Muscle layer of colon (tissue), 2 donors: ENCODE measurements around the gene MACROD2.
"Not testable (repeated sequence)": the region's sequence is repeated elsewhere in the genome, so short reads cannot be mapped to it uniquely, and the experiment has no call there.

ENCODE experiments used
- H3K27ac ChIP-seq: one replicate; pipeline ENCODE4 v1.7.0; 2013; ENCODE audit warnings: low read depth, mild to moderate bottlenecking, low read length, moderate library complexity
- H3K27me3 ChIP-seq, 2 donors: one replicate each; pipeline ENCODE4 v1.7.0; 2013; ENCODE audit warnings: low read length in 2 of 2, mild to moderate bottlenecking in 2 of 2; ENCODE audit not compliant: insufficient read depth in 2 of 2, control insufficient read depth in 1 of 2
- H3K36me3 ChIP-seq: one replicate; pipeline ENCODE4 v1.7.0; 2013; ENCODE audit warnings: mild to moderate bottlenecking, low read length; ENCODE audit not compliant: insufficient read depth
- H3K4me1 ChIP-seq: one replicate; pipeline ENCODE4 v1.7.0; 2013; ENCODE audit warnings: mild to moderate bottlenecking, low read length; ENCODE audit not compliant: insufficient read depth
- H3K4me3 ChIP-seq, 2 donors: one replicate each; pipeline ENCODE4 v1.7.0; 2013; ENCODE audit warnings: low read length in 2 of 2, low read depth in 1 of 2, mild to moderate bottlenecking in 1 of 2, moderate library complexity in 1 of 2
- H3K9ac ChIP-seq: one replicate; pipeline ENCODE4 v1.7.0; 2013; ENCODE audit warnings: low read length
- H3K9me3 ChIP-seq: one replicate; pipeline ENCODE4 v1.7.0; 2013; ENCODE audit warnings: mild to moderate bottlenecking, low read length
- donor health status: abdominal sarcoma.
- donor health status: Adenocarcinoma of cecum.

Gene MACROD2

DNA sequence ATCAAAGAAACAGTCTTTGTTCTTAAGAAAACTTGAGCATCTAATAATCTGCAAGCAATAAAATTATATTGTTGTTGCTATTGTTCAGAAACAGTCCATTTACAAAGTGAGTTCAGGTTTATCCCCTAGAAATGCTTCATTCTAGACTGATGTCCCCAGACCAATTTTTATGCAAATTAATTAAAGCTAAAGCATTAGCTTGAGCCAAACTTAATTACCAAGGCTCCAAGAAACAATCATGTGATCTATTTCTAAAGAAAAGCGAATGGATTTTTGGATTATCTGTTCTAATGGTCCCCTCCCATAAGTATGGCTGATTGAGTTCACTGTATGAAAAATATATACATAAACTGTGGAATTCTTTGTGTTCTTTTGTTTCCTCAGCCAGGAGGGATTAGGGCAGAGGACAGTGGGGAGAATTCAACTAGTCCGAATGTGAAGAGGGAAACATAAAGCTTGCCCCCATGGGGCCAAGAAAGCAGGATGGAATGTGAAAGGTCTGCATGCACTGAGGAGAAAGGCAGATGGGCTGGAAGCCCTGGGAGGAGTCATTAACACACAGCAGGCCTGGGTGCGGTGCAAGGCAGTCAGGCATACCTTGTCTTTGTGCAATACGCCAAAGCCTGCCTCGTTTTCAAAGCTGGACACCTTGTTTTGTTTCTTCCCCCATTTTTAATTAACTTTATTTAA, 1980.9 kb downstream of the MACROD2 start:
- no peak overlapping the region for H3K9ac ChIP-seq
- no peak overlapping the region for H3K27ac ChIP-seq
- no peaks in the 10 kb centered on the region for H3K9me3 ChIP-seq
- H3K4me3 ChIP-seq, result no peak overlapping the region
- no peaks in the 10 kb centered on the region for H3K4me1 ChIP-seq
- no peaks in the 10 kb centered on the region for H3K27me3 ChIP-seq
- no peaks in the 10 kb centered on the region for H3K36me3 ChIP-seq

DNA sequence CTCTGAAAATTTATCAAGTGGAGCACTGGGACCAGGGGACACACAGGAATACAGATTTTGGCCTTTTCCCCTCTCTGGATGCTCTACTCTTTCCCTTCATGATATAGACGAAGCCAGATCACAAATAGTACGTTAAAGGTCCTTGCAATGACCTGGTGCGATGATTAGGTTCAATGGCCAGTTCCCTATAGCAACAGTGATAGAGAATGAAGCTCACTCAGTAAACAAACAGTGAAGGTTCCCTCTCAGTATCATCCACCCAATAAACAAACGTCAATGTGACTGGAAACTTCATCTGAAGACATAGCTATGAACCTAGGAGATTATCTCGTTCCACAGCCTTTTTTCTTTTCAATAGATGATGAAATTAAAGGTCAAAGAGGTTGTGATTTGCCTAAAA, 1981.7 kb downstream of the MACROD2 start:
- H3K4me3 ChIP-seq, result no peak overlapping the region
- H3K9me3 ChIP-seq, result no peaks in the 10 kb centered on the region
- no peak overlapping the region for H3K9ac ChIP-seq
- no peaks in the 10 kb centered on the region for H3K4me1 ChIP-seq
- no peaks in the 10 kb centered on the region for H3K27me3 ChIP-seq
- no peak overlapping the region for H3K27ac ChIP-seq
- no peaks in the 10 kb centered on the region for H3K36me3 ChIP-seq

DNA sequence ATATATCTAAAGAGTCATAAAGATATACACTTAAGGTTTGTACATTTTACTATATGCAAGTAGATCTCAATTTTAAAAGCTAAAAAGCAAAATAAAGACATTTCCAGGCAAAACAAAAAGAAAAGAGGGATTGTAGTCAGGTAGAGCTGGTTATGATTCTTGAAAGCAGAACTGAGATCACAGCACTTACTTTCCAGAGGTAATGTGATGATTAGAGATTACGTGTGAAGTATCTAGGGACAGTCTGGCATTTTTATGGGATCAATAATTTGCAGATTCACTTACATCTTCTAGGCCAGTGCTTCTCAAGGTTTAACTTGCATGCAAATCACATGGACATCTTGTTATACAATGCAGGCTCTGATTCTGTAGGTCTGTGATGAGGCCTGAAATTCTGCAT, 1982.4 kb downstream of the MACROD2 start:
- H3K27ac ChIP-seq, result no peak overlapping the region
- H3K27me3 ChIP-seq, result no peaks in the 10 kb centered on the region
- H3K9ac ChIP-seq, result no peak overlapping the region
- H3K4me3 ChIP-seq, result no peak overlapping the region
- no peaks in the 10 kb centered on the region for H3K9me3 ChIP-seq
- H3K36me3 ChIP-seq, result no peaks in the 10 kb centered on the region
- no peaks in the 10 kb centered on the region for H3K4me1 ChIP-seq

DNA sequence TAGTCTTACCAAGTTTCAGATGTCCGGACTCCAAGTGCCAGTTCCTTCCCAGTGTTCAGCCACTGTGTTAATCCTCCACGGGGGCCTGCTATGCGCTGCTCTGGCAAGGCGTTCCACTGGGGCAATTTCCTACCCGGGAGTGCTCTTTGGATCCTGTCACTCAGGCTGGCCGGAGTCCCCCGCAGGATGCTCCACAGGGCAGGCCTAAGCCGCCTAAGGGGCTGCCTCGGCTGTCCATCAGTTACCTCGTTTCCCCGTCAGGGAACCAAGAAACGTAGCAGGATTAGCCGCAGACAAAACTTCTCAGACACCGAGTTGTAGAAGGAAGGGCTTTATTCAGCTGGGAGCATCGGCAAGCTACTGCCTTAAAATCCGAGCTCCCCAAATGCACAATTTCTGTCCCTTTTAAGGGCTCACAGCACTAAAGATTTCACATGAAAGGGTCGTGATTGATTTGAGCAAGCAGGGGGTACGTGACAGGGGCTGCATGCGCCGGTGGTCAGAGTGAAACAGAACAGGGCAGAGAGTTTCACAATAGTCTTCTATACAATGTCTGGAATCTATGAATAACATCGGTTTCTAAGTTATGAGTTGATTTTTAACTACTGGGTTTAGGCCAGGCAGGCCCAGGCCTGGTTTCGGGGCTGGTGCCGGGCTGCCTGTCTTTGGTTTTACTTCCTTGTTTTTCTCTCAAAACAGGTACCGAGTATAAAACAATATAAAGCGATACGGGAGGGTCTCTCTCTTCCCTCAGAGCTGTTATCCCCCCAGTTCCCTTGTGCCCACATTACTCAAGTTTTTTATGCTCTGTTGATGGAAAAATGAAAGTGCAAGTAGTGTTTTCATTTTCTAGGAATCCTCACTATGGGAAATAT, 1990.4 kb downstream of the MACROD2 start:
- not testable (repeated sequence) for H3K36me3 ChIP-seq, H3K27ac ChIP-seq, H3K27me3 ChIP-seq, H3K4me3 ChIP-seq, H3K9me3 ChIP-seq, H3K9ac ChIP-seq, H3K4me1 ChIP-seq

DNA sequence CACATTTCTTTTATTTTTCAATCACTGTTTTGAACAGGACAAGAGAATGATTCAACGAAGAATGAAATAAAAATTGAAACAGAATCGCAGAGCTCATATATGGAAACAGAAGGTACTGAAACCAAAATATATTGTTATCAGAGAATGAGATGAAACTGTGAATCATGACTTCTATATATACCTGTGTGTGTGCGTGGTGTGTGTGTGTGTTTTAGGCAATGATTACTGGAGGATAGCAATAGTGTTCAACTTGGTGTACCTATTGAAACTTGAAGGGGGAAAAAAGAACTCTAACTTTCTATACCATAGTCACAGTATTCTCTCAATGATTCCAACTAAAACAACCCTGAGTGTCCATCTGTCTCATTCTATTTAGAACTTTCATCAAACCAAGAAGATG, 1991.4 kb downstream of the MACROD2 start:
- Histone ChIP-seq H3K4me3 (no peak overlapping the region), H3K4me1 (peaks cover 3% of the 10 kb centered on the region)

DNA sequence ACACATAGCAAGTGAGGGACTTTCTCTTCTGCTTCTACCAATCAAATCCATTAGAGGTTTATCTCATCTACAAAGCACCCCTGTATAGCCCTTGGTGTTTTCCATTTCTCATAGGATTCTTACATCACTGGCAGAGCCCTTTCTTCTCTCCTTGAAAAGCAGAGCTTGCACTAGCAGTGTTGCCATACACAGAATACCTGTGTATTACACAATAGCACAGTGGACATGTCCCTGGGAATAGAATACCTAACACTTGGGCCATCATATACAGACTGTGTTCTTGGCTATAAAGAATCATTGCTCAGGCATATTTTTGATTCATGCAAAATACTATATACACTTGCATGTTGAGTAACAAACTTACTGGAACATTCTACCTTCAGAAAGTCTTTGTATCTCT, 1996.0 kb downstream of the MACROD2 start:
- Histone ChIP-seq H3K9ac (no peak overlapping the region), H3K4me3 (no peak overlapping the region), H3K36me3 (no peaks in the 10 kb centered on the region), H3K4me1 (peaks cover 2% of the 10 kb centered on the region), H3K27ac (no peak overlapping the region), H3K27me3 (no peaks in the 10 kb centered on the region), H3K9me3 (no peaks in the 10 kb centered on the region)

More for the DNA sequence above, 1991.4 kb downstream of the MACROD2 start:
- Histone ChIP-seq H3K27me3 (no peaks in the 10 kb centered on the region), H3K27ac (no peak overlapping the region), H3K9me3 (no peaks in the 10 kb centered on the region), H3K9ac (no peak overlapping the region), H3K36me3 (no peaks in the 10 kb centered on the region)

DNA sequence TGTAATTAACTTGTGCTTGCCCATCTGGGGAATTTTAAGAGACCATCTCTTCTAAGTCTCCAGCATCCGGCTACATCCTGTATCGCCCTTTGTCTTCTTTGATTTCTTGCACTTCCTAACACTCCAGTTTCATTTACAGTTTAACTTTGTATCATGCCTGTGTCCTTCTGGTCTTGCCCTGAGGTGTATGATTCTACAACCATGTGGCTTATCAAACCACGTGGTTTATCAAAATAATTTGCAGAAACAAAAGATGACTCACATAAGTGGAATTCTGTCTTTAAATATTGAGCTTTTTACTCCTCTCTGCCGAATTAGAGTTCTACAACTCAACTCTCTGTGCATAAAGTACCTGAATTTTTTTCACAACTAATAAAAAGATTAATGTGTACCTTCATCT, 1997.2 kb downstream of the MACROD2 start:
- Histone ChIP-seq H3K4me1 (no peaks in the 10 kb centered on the region), H3K27ac (no peak overlapping the region), H3K27me3 (no peaks in the 10 kb centered on the region)

DNA sequence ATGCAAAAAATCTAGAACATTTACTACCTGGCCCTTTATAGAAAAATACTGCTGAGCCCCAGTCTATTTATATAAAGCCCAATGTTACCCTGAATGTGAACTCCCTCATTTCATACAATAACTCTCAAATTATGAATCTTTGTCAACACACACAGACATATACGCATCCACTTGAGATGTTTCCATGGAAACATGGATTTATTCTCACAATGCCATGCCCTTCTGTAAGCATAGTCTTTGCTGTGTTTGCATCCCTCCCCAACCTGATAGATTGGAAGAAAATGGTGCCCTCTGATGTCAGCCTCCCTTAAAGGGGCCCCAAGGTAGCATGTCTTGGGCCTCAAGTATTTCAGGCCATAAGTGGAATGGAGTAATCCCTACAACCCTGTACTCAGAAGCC, 2004.8 kb downstream of the MACROD2 start:
- no peaks in the 10 kb centered on the region for H3K36me3 ChIP-seq
- H3K9me3 ChIP-seq, result no peaks in the 10 kb centered on the region
- H3K9ac ChIP-seq, result no peak overlapping the region
- H3K27ac ChIP-seq, result no peak overlapping the region
- H3K4me3 ChIP-seq, result no peak overlapping the region
- no peaks in the 10 kb centered on the region for H3K4me1 ChIP-seq
- no peaks in the 10 kb centered on the region for H3K27me3 ChIP-seq

More for the DNA sequence above, 1997.2 kb downstream of the MACROD2 start:
- H3K36me3 ChIP-seq, result no peaks in the 10 kb centered on the region
- no peak overlapping the region for H3K9ac ChIP-seq
- no peaks in the 10 kb centered on the region for H3K9me3 ChIP-seq
- no peak overlapping the region for H3K4me3 ChIP-seq

DNA sequence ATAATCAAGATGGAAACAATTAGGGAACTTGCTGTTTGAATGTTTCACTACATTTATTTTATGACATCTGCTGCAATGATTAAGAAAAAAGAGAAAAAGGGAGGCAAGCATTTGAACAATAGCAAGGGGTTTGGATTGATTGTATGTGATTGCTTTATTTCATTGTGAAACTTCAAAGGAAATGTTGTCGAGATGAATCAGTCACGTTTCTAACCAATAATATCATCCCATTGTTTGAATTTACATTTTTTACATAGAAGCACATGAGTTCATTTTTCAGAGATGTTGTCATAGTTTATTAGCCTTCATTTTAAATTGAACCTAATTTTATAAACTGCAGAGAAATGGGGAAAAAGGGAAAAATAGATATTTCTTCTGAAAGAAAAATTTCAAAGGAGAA, 2006.0 kb downstream of the MACROD2 start:
- Histone ChIP-seq H3K4me1 (no peaks in the 10 kb centered on the region), H3K9me3 (no peaks in the 10 kb centered on the region), H3K9ac (no peak overlapping the region), H3K36me3 (no peaks in the 10 kb centered on the region), H3K27me3 (no peaks in the 10 kb centered on the region), H3K4me3 (no peak overlapping the region), H3K27ac (no peak overlapping the region)

DNA sequence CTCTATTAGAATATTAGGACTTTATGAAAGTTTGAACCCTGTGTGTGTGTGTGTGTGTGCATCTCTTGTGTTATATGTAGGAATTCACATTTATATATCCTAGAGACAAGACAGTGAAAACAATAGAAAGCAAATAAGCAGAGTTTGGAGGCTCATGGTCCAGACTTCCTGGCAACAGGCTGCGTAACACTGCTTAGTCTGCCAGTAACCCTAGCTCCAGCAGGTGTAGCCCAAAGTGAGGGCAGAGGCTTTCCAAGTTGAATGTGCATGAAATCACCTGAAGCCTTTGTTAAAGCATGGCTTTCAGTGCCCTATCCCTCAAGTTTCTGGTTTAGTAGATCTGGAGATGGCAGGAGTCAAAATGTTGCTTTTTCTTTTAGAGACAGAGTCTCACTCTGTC, 2008.0 kb downstream of the MACROD2 start:
- no peaks in the 10 kb centered on the region for H3K4me1 ChIP-seq
- no peaks in the 10 kb centered on the region for H3K9me3 ChIP-seq
- H3K4me3 ChIP-seq, result no peak overlapping the region
- no peak overlapping the region for H3K9ac ChIP-seq
- no peak overlapping the region for H3K27ac ChIP-seq
- H3K36me3 ChIP-seq, result no peaks in the 10 kb centered on the region
- H3K27me3 ChIP-seq, result no peaks in the 10 kb centered on the region

DNA sequence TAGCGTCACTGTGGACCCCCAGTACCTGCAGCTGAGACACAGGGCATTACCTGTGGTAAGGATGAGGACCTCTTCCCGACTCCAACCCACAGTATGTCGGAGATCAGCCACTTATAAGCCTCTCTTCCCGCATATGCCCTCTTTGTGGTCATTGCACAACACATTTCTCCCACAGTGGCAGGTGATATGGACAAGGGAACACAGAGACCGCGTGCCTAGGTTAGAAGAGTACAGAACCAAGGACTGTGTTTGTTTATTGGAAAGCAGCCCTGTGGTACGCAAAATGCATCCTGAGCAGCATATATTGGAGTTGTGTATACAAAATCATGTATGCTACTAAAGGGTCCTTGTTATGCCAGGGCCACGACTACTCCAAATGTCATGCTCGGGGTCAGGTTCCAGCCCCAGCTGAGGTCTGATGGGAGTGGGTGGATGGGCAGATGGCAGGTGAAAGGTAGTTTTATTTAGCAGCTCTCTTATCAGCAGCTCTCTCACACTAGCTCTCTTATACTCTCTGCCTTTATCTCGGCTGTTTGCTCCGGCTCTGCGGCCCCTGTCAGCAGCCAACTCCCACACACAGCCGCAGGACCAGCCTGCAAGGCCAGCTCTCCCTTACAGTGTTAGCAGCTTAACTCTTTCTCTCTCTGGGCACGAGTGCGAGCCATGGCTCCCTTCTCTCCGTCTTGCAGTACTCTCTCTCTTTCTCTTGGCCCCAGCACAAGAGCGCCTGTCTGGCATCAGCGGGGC, 2009.0 kb downstream of the MACROD2 start:
- no peak overlapping the region for H3K4me3 ChIP-seq
- H3K9ac ChIP-seq, result no peak overlapping the region
- no peaks in the 10 kb centered on the region for H3K27me3 ChIP-seq
- no peaks in the 10 kb centered on the region for H3K36me3 ChIP-seq
- no peaks in the 10 kb centered on the region for H3K4me1 ChIP-seq
- H3K9me3 ChIP-seq, result no peaks in the 10 kb centered on the region
- no peak overlapping the region for H3K27ac ChIP-seq
